GM10266 (cell line): ENCODE results near the gene SCUBE1.
A peak's percentile ranks its signal among the peaks of the same experiment; 100 is the strongest.

ENCODE experiments used
- DNase-seq: peaks from one replicate; pipeline ENCODE4 v3.0.0; 2012; ENCODE audit errors: extremely low spot score
- CTCF ChIP-seq: IDR thresholded peaks from 2 replicates; pipeline ENCODE4 v1.5.1; 2012; ENCODE audit warnings: mild to moderate bottlenecking, low read depth; ENCODE audit not compliant: control insufficient read depth, insufficient read depth; ENCODE audit errors: missing control alignments

SCUBE1 gene

GRCh38 chr22:43198936-43199335 lies 144.2 kb downstream of the SCUBE1 start:
- DNase-seq = no peak
- TF ChIP-seq CTCF = no peak

GRCh38 chr22:43198126-43198525 lies 145.0 kb downstream of the SCUBE1 start:
- no peak for DNase-seq
- no peak for TF ChIP-seq CTCF

- DNase-seq = no peak
- TF ChIP-seq CTCF = no peak
Observed at GRCh38 chr22:43197271-43197941, 145.8 kb downstream of the SCUBE1 start.

- no peak for TF ChIP-seq CTCF
- DNase-seq = no peak
Observed at GRCh38 chr22:43191831-43192230, 151.3 kb downstream of the SCUBE1 start.

- no peak for DNase-seq
- no peak for TF ChIP-seq CTCF
Observed at GRCh38 chr22:43188829-43189545, 154.2 kb downstream of the SCUBE1 start.

GRCh38 chr22:43187171-43188099 lies 155.7 kb downstream of the SCUBE1 start:
- peak; percentile 76 for TF ChIP-seq CTCF
- peak; percentile 98 for DNase-seq
